ENCODE results near the gene NXPH4. TPM values are rescaled to one million over a fixed set of nuclear protein-coding genes. Genes with fewer than 3 reads are reported as not detected.

NXPH4 gene
- total and polyA plus RNA-seq, 4 donors = 0.15 to 0.94 (median 0.48) TPM

- H3K4me3 ChIP-seq = no peak overlapping the region
- no peaks in the 10 kb centered on the region for H3K9me3 ChIP-seq (ENCODE audit: control insufficient read depth in 4 of 4, insufficient read depth in 3 of 4, low read length in 3 of 4)
- peaks cover 0 to 36% (median 12%) of the 10 kb centered on the region in 5 donors for H3K4me1 ChIP-seq (ENCODE audit: control insufficient read depth in 5 of 5, insufficient read depth in 5 of 5, low read length in 5 of 5)
- no peak for ATAC-seq (ENCODE audit: insufficient read depth, low FRiP score)
- peak; percentile 56 to 68 (median 68) for DNase-seq
- TF ChIP-seq, protein P1, sequence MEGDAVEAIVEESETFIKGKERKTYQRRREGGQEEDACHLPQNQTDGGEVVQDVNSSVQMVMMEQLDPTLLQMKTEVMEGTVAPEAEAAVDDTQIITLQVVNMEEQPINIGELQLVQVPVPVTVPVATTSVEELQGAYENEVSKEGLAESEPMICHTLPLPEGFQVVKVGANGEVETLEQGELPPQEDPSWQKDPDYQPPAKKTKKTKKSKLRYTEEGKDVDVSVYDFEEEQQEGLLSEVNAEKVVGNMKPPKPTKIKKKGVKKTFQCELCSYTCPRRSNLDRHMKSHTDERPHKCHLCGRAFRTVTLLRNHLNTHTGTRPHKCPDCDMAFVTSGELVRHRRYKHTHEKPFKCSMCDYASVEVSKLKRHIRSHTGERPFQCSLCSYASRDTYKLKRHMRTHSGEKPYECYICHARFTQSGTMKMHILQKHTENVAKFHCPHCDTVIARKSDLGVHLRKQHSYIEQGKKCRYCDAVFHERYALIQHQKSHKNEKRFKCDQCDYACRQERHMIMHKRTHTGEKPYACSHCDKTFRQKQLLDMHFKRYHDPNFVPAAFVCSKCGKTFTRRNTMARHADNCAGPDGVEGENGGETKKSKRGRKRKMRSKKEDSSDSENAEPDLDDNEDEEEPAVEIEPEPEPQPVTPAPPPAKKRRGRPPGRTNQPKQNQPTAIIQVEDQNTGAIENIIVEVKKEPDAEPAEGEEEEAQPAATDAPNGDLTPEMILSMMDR (IDR thresholded peaks at IDR 0.05; ENCODE audit: control extremely low read depth, extremely low read depth) = no peak
- H3K9ac ChIP-seq (ENCODE audit: insufficient read depth in 1 of 2, low read length in 2 of 2) = no peak overlapping the region
- no peak overlapping the region for H3K27ac ChIP-seq (ENCODE audit: low read depth in 1 of 2, low read length in 1 of 2)
- H3K27me3 ChIP-seq (ENCODE audit: control insufficient read depth in 3 of 3, insufficient read depth in 3 of 3, low read length in 2 of 3) = peaks cover 4 to 64% (median 47%) of the 10 kb centered on the region in 3 donors
- H3K36me3 ChIP-seq (ENCODE audit: control insufficient read depth in 4 of 4, insufficient read depth in 4 of 4, low read length in 4 of 4) = peaks cover 0 to 3% (median 0%) of the 10 kb centered on the region in 4 donors
- WGBS, 2 donors = 3 to 5% methylated on average over 61 to 63 of the region's 63 CpGs
These were observed 606 bp downstream of the NXPH4 start for GRCh38 chr12:57216921-57217879.

- no peak overlapping the region for H3K9ac ChIP-seq (ENCODE audit: insufficient read depth in 1 of 2, low read length in 2 of 2)
- 64 to 75% methylated on average over 5 of the region's 5 CpGs for WGBS, 2 donors
- peaks cover 4 to 74% (median 55%) of the 10 kb centered on the region in 3 donors for H3K27me3 ChIP-seq (ENCODE audit: control insufficient read depth in 3 of 3, insufficient read depth in 3 of 3, low read length in 2 of 3)
These were observed 1.6 kb downstream of the NXPH4 start for GRCh38 chr12:57218030-57218853.

GRCh38 chr12:57219205-57219992, 2.8 kb downstream of the NXPH4 start:
- Histone ChIP-seq H3K4me3 (no peak overlapping the region), H3K9me3 (ENCODE audit: control insufficient read depth in 4 of 4, insufficient read depth in 3 of 4, low read length in 3 of 4) (peaks cover 0 to 4% (median 0%) of the 10 kb centered on the region in 4 donors), H3K9ac (ENCODE audit: insufficient read depth in 1 of 2, low read length in 2 of 2) (no peak overlapping the region), H3K4me1 (ENCODE audit: control insufficient read depth in 5 of 5, insufficient read depth in 5 of 5, low read length in 5 of 5) (peaks cover 0 to 33% (median 12%) of the 10 kb centered on the region in 5 donors), H3K27me3 (ENCODE audit: control insufficient read depth in 3 of 3, insufficient read depth in 3 of 3, low read length in 2 of 3) (peaks cover 4 to 85% (median 66%) of the 10 kb centered on the region in 3 donors), H3K36me3 (ENCODE audit: control insufficient read depth in 4 of 4, insufficient read depth in 4 of 4, low read length in 4 of 4) (no peaks in the 10 kb centered on the region), H3K27ac (ENCODE audit: low read depth in 1 of 2, low read length in 1 of 2) (no peak overlapping the region)
- 48 to 52% methylated on average over 14 of the region's 14 CpGs for WGBS, 2 donors
- ATAC-seq (ENCODE audit: insufficient read depth, low FRiP score) (no peak), DNase-seq (peak in 2 of 3 donors; percentile 52 to 58)
- TF ChIP-seq, protein P1 (IDR thresholded peaks at IDR 0.05; ENCODE audit: control extremely low read depth, extremely low read depth) = no peak

More at GRCh38 chr12:57218030-57218853, 1.6 kb downstream of the NXPH4 start:
- Histone ChIP-seq H3K27ac (ENCODE audit: low read depth in 1 of 2, low read length in 1 of 2) (no peak overlapping the region), H3K4me3 (no peak overlapping the region), H3K4me1 (ENCODE audit: control insufficient read depth in 5 of 5, insufficient read depth in 5 of 5, low read length in 5 of 5) (peaks cover 0 to 36% (median 12%) of the 10 kb centered on the region in 5 donors), H3K36me3 (ENCODE audit: control insufficient read depth in 4 of 4, insufficient read depth in 4 of 4, low read length in 4 of 4) (peaks cover 0 to 2% (median 0%) of the 10 kb centered on the region in 4 donors), H3K9me3 (ENCODE audit: control insufficient read depth in 4 of 4, insufficient read depth in 3 of 4, low read length in 3 of 4) (peaks cover 0 to 1% (median 0%) of the 10 kb centered on the region in 4 donors)
- DNase-seq (peak; percentile 68 to 85 (median 74)), ATAC-seq (ENCODE audit: insufficient read depth, low FRiP score) (no peak)
- TF ChIP-seq, protein P1 (IDR thresholded peaks at IDR 0.05; ENCODE audit: control extremely low read depth, extremely low read depth) = no peak
